ENCODE results near the gene KIF21A.

Gene KIF21A

GRCh38 chr12:39380090-39380489, 62.8 kb downstream of the KIF21A start:
- H3K9me3 ChIP-seq (ENCODE audit: insufficient read depth, low read length), result no peaks in the 10 kb centered on the region
- no peak overlapping the region for H2AFZ ChIP-seq (ENCODE audit: low read depth, low read length, severe bottlenecking)
- no peak overlapping the region for H3K27ac ChIP-seq (ENCODE audit: low read depth, low read length)
- H3K36me3 ChIP-seq (ENCODE audit: low read length), result no peaks in the 10 kb centered on the region
- no peaks in the 10 kb centered on the region for H4K20me1 ChIP-seq (ENCODE audit: low read depth, low read length)
- H3K79me2 ChIP-seq (ENCODE audit: insufficient read depth, low read length), result no peaks in the 10 kb centered on the region
- no peak overlapping the region for H3K4me2 ChIP-seq (ENCODE audit: low read depth, low read length, poor library complexity, severe bottlenecking)
- H3K9me2 ChIP-seq (replicated peaks; ENCODE audit: insufficient read depth, low read length), result no peaks in the 10 kb centered on the region
- H3K9ac ChIP-seq (ENCODE audit: low read length), result no peak overlapping the region
- TF ChIP-seq, protein P1, sequence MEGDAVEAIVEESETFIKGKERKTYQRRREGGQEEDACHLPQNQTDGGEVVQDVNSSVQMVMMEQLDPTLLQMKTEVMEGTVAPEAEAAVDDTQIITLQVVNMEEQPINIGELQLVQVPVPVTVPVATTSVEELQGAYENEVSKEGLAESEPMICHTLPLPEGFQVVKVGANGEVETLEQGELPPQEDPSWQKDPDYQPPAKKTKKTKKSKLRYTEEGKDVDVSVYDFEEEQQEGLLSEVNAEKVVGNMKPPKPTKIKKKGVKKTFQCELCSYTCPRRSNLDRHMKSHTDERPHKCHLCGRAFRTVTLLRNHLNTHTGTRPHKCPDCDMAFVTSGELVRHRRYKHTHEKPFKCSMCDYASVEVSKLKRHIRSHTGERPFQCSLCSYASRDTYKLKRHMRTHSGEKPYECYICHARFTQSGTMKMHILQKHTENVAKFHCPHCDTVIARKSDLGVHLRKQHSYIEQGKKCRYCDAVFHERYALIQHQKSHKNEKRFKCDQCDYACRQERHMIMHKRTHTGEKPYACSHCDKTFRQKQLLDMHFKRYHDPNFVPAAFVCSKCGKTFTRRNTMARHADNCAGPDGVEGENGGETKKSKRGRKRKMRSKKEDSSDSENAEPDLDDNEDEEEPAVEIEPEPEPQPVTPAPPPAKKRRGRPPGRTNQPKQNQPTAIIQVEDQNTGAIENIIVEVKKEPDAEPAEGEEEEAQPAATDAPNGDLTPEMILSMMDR (IDR thresholded peaks at IDR 0.05; ENCODE audit: insufficient read depth, low read length, poor library complexity, severe bottlenecking), result no peak
- TF ChIP-seq EZH2phosphoT487 (conservative IDR thresholded peaks at IDR 0.05; ENCODE audit: low read length), result no peak
- H3K27me3 ChIP-seq (ENCODE audit: low read length), result no peaks in the 10 kb centered on the region
- H3F3A ChIP-seq (ENCODE audit: insufficient read depth), result no peaks in the 10 kb centered on the region
- H3K4me3 ChIP-seq (ENCODE audit: insufficient read depth, low read length, poor library complexity, severe bottlenecking), result no peak overlapping the region

GRCh38 chr12:39378341-39378740, 64.6 kb downstream of the KIF21A start:
- no peaks in the 10 kb centered on the region for H3K27me3 ChIP-seq (ENCODE audit: low read length)
- H3F3A ChIP-seq (ENCODE audit: insufficient read depth), result no peaks in the 10 kb centered on the region
- H3K9ac ChIP-seq (ENCODE audit: low read length), result no peak overlapping the region
- H3K36me3 ChIP-seq (ENCODE audit: low read length), result no peaks in the 10 kb centered on the region
- no peaks in the 10 kb centered on the region for H3K9me3 ChIP-seq (ENCODE audit: insufficient read depth, low read length)
- no peaks in the 10 kb centered on the region for H3K79me2 ChIP-seq (ENCODE audit: insufficient read depth, low read length)
- no peaks in the 10 kb centered on the region for H3K9me2 ChIP-seq (replicated peaks; ENCODE audit: insufficient read depth, low read length)
- H2AFZ ChIP-seq (ENCODE audit: low read depth, low read length, severe bottlenecking), result no peak overlapping the region
- H4K20me1 ChIP-seq (ENCODE audit: low read depth, low read length), result no peaks in the 10 kb centered on the region
- no peak overlapping the region for H3K27ac ChIP-seq (ENCODE audit: low read depth, low read length)
- TF ChIP-seq, protein P1 (IDR thresholded peaks at IDR 0.05; ENCODE audit: insufficient read depth, low read length, poor library complexity, severe bottlenecking), result no peak
- TF ChIP-seq EZH2phosphoT487 (conservative IDR thresholded peaks at IDR 0.05; ENCODE audit: low read length), result no peak
- no peak overlapping the region for H3K4me2 ChIP-seq (ENCODE audit: low read depth, low read length, poor library complexity, severe bottlenecking)
- H3K4me3 ChIP-seq (ENCODE audit: insufficient read depth, low read length, poor library complexity, severe bottlenecking), result no peak overlapping the region

GRCh38 chr12:39375206-39375808, 67.6 kb downstream of the KIF21A start:
- Histone ChIP-seq H3F3A (ENCODE audit: insufficient read depth) (no peaks in the 10 kb centered on the region), H3K36me3 (ENCODE audit: low read length) (no peaks in the 10 kb centered on the region), H2AFZ (ENCODE audit: low read depth, low read length, severe bottlenecking) (no peak overlapping the region), H3K27ac (ENCODE audit: low read depth, low read length) (no peak overlapping the region), H3K27me3 (ENCODE audit: low read length) (no peaks in the 10 kb centered on the region), H3K9me3 (ENCODE audit: insufficient read depth, low read length) (no peaks in the 10 kb centered on the region), H3K4me3 (ENCODE audit: insufficient read depth, low read length, poor library complexity, severe bottlenecking) (no peak overlapping the region), H3K79me2 (ENCODE audit: insufficient read depth, low read length) (no peaks in the 10 kb centered on the region), H3K4me2 (ENCODE audit: low read depth, low read length, poor library complexity, severe bottlenecking) (no peak overlapping the region), H3K9ac (ENCODE audit: low read length) (no peak overlapping the region), H3K9me2 (replicated peaks; ENCODE audit: insufficient read depth, low read length) (no peaks in the 10 kb centered on the region), H4K20me1 (ENCODE audit: low read depth, low read length) (no peaks in the 10 kb centered on the region)
- TF ChIP-seq EZH2phosphoT487 (conservative IDR thresholded peaks at IDR 0.05; ENCODE audit: low read length), result no peak
- TF ChIP-seq, protein P1 (IDR thresholded peaks at IDR 0.05; ENCODE audit: insufficient read depth, low read length, poor library complexity, severe bottlenecking), result no peak

Data from SU-DHL-6 (cell line).